ENCODE data around the gene EZH1.

EZH1 gene

GRCh38 chr17:42783791-42784138 is 38.9 kb upstream of the EZH1 start:
- Histone ChIP-seq H3K27ac (ENCODE audit: low read depth, low read length, poor library complexity, severe bottlenecking) (no peak overlapping the region), H3K79me2 (ENCODE audit: insufficient read depth, low read length) (no peaks in the 10 kb centered on the region), H3K9me2 (ENCODE audit: low read depth, low read length) (no peaks in the 10 kb centered on the region), H2AFZ (ENCODE audit: low read length) (no peak overlapping the region), H3K4me2 (ENCODE audit: low read length) (no peak overlapping the region), H3K9me3 (ENCODE audit: low read length) (no peaks in the 10 kb centered on the region), H4K20me1 (ENCODE audit: insufficient read depth, low read length) (no peaks in the 10 kb centered on the region), H3K4me3 (ENCODE audit: low read depth, low read length, poor library complexity, severe bottlenecking) (no peak overlapping the region), H3K36me3 (ENCODE audit: insufficient read depth, low read length) (peaks cover 11% of the 10 kb centered on the region), H3K4me1 (ENCODE audit: insufficient read depth, low read length, severe bottlenecking) (no peaks in the 10 kb centered on the region), H3F3A (ENCODE audit: insufficient read depth, low read length) (no peaks in the 10 kb centered on the region), H3K27me3 (ENCODE audit: insufficient read depth, low read length) (no peaks in the 10 kb centered on the region; the same call in 1 of the 2 replicates), H3K9ac (ENCODE audit: low read length) (no peak overlapping the region)
- TF ChIP-seq EZH2 (IDR thresholded peaks at IDR 0.05; ENCODE audit: borderline replicate concordance, low read length): no peak
- TF ChIP-seq, protein P1, sequence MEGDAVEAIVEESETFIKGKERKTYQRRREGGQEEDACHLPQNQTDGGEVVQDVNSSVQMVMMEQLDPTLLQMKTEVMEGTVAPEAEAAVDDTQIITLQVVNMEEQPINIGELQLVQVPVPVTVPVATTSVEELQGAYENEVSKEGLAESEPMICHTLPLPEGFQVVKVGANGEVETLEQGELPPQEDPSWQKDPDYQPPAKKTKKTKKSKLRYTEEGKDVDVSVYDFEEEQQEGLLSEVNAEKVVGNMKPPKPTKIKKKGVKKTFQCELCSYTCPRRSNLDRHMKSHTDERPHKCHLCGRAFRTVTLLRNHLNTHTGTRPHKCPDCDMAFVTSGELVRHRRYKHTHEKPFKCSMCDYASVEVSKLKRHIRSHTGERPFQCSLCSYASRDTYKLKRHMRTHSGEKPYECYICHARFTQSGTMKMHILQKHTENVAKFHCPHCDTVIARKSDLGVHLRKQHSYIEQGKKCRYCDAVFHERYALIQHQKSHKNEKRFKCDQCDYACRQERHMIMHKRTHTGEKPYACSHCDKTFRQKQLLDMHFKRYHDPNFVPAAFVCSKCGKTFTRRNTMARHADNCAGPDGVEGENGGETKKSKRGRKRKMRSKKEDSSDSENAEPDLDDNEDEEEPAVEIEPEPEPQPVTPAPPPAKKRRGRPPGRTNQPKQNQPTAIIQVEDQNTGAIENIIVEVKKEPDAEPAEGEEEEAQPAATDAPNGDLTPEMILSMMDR (IDR thresholded peaks at IDR 0.05; ENCODE audit: low read length): no peak

DNA sequence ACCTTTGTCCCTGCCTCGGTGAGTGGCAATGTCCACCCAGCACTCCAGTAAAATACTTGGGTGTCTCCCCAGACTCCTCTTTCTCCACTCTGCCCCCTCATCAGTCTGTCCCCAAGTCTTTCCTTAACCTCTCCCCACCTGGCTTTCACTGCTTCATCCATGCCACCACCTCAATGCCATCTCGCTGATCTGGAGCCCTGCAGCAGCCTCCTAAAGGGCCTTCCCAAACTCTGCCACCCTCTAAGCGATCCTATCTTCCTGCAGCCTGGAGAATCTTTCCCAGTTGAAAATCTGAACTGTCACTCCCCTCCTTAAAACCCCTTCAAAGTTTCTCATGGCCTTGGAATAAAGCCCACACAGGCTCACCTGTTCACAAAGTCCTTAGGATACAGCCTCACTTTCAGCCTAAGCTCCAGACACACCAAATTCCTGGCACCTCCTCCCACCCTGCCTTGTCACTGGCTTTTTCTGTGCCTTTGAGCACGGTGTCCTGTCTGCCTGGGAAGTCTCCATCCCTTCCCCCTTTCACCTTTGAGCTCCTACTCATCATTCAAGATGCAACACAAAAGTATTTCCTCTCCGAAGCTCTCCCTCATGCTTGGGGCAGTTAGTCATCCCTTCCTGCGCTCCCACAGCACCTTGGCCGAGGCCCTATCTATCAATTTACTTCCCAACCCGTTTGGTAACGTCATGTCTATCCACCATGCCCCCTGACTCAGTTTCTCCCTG is 38.4 kb upstream of the EZH1 start:
- no peaks in the 10 kb centered on the region for H3F3A ChIP-seq (ENCODE audit: insufficient read depth, low read length)
- no peaks in the 10 kb centered on the region for H3K9me3 ChIP-seq (ENCODE audit: low read length)
- H3K79me2 ChIP-seq (ENCODE audit: insufficient read depth, low read length): no peaks in the 10 kb centered on the region
- no peak for TF ChIP-seq EZH2 (IDR thresholded peaks at IDR 0.05; ENCODE audit: borderline replicate concordance, low read length)
- TF ChIP-seq, protein P1 (IDR thresholded peaks at IDR 0.05; ENCODE audit: low read length): no peak
- no peak overlapping the region for H3K4me3 ChIP-seq (ENCODE audit: low read depth, low read length, poor library complexity, severe bottlenecking)
- H3K9me2 ChIP-seq (ENCODE audit: low read depth, low read length): no peaks in the 10 kb centered on the region
- H3K27ac ChIP-seq (ENCODE audit: low read depth, low read length, poor library complexity, severe bottlenecking): no peak overlapping the region
- H3K36me3 ChIP-seq (ENCODE audit: insufficient read depth, low read length): peaks cover 17% of the 10 kb centered on the region
- H3K4me2 ChIP-seq (ENCODE audit: low read length): no peak overlapping the region
- H3K27me3 ChIP-seq (ENCODE audit: insufficient read depth, low read length): no peaks in the 10 kb centered on the region; the same call in 1 of the 2 replicates
- H4K20me1 ChIP-seq (ENCODE audit: insufficient read depth, low read length): no peaks in the 10 kb centered on the region
- H3K4me1 ChIP-seq (ENCODE audit: insufficient read depth, low read length, severe bottlenecking): no peaks in the 10 kb centered on the region
- no peak overlapping the region for H2AFZ ChIP-seq (ENCODE audit: low read length)
- no peak overlapping the region for H3K9ac ChIP-seq (ENCODE audit: low read length)

- Histone ChIP-seq H2AFZ (ENCODE audit: low read length) (no peak overlapping the region), H3K9ac (ENCODE audit: low read length) (no peak overlapping the region), H3K27me3 (ENCODE audit: insufficient read depth, low read length) (no peaks in the 10 kb centered on the region; the same call in 1 of the 2 replicates), H3K9me3 (ENCODE audit: low read length) (no peaks in the 10 kb centered on the region), H3F3A (ENCODE audit: insufficient read depth, low read length) (no peaks in the 10 kb centered on the region), H3K79me2 (ENCODE audit: insufficient read depth, low read length) (no peaks in the 10 kb centered on the region), H3K27ac (ENCODE audit: low read depth, low read length, poor library complexity, severe bottlenecking) (no peak overlapping the region), H3K9me2 (ENCODE audit: low read depth, low read length) (no peaks in the 10 kb centered on the region), H3K4me1 (ENCODE audit: insufficient read depth, low read length, severe bottlenecking) (no peaks in the 10 kb centered on the region), H3K36me3 (ENCODE audit: insufficient read depth, low read length) (peaks cover 24% of the 10 kb centered on the region), H3K4me3 (ENCODE audit: low read depth, low read length, poor library complexity, severe bottlenecking) (no peak overlapping the region), H4K20me1 (ENCODE audit: insufficient read depth, low read length) (no peaks in the 10 kb centered on the region), H3K4me2 (ENCODE audit: low read length) (no peak overlapping the region)
- TF ChIP-seq, protein P1 (IDR thresholded peaks at IDR 0.05; ENCODE audit: low read length): no peak
- no peak for TF ChIP-seq EZH2 (IDR thresholded peaks at IDR 0.05; ENCODE audit: borderline replicate concordance, low read length)
These were observed 37.6 kb upstream of the EZH1 start for GRCh38 chr17:42782166-42783061.

Measured in OCI-LY1 (cell line).